GM13976 (cell line): Measurements from ENCODE around the gene CACNG4.
A peak's percentile ranks its signal among the peaks of the same experiment; 100 is the strongest.

Source experiments
- DNase-seq: peaks from one replicate; pipeline ENCODE4 v3.0.0; 2012; ENCODE audit warnings: low spot score
- in situ Hi-C: fragments of 300-500 bp; cut with MboI; formaldehyde crosslinking; loops from one replicate; pipeline ENCODE4 v1.12.0; 2022; ENCODE audit warnings: low sequenced_read_pairs, mixed read lengths, inconsistent platforms; ENCODE audit not compliant: unreplicated experiment
- TF ChIP-seq, protein P1 (sequence below): IDR thresholded peaks from 2 replicates; pipeline ENCODE4 v1.5.1; 2012; ENCODE audit warnings: borderline replicate concordance, mild to moderate bottlenecking; ENCODE audit not compliant: insufficient read depth; ENCODE audit errors: extremely low read depth, missing control alignments, control extremely low read depth

CACNG4 gene

GRCh38 chr17:66957951-66958579 is 6.4 kb upstream of the CACNG4 start:
- in situ Hi-C loops = no loop called here
- DNase-seq = no peak
- TF ChIP-seq, protein P1, sequence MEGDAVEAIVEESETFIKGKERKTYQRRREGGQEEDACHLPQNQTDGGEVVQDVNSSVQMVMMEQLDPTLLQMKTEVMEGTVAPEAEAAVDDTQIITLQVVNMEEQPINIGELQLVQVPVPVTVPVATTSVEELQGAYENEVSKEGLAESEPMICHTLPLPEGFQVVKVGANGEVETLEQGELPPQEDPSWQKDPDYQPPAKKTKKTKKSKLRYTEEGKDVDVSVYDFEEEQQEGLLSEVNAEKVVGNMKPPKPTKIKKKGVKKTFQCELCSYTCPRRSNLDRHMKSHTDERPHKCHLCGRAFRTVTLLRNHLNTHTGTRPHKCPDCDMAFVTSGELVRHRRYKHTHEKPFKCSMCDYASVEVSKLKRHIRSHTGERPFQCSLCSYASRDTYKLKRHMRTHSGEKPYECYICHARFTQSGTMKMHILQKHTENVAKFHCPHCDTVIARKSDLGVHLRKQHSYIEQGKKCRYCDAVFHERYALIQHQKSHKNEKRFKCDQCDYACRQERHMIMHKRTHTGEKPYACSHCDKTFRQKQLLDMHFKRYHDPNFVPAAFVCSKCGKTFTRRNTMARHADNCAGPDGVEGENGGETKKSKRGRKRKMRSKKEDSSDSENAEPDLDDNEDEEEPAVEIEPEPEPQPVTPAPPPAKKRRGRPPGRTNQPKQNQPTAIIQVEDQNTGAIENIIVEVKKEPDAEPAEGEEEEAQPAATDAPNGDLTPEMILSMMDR = no peak

DNA sequence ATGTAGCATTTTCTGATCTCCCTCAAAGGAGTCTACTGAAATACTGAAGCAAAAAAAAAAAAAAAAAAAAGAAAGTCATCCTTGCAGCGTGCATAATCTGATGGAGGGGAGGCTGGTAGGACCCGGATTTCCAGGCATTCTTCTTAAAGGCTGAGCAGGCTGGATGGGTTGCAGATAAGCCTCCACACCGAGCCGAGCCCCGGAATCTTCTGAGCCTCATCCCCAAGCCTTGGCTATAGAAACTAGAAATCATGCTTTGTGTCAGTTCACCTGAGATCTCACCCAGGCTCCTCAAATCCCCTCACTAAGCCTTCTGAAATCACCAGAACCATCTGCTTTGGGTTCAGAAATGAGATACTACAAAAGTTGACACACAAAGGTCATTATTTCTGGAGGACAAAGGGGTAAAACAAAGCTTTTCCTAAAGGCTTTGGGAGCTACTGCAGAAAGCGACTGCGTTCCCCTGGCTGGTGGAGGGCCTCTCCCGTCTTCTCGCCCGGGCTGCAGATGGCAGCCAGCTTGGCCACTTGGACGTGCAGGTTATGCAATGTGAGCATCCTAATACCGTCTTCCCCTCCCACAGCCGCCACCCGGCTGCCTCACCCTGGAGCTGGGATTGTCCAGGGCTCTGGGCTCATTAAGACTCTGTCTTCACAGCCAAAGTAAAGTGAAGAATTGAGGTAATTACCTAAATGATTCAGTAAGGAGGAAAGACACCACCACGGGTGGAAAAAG is 4.7 kb upstream of the CACNG4 start:
- TF ChIP-seq, protein P1 = no peak
- DNase-seq = no peak
- in situ Hi-C loops = no loop called here

- TF ChIP-seq, protein P1 = no peak
- no peak for DNase-seq
- in situ Hi-C loops = no loop called here
Observed at GRCh38 chr17:66960613-66961012, 3.9 kb upstream of the CACNG4 start.

DNA sequence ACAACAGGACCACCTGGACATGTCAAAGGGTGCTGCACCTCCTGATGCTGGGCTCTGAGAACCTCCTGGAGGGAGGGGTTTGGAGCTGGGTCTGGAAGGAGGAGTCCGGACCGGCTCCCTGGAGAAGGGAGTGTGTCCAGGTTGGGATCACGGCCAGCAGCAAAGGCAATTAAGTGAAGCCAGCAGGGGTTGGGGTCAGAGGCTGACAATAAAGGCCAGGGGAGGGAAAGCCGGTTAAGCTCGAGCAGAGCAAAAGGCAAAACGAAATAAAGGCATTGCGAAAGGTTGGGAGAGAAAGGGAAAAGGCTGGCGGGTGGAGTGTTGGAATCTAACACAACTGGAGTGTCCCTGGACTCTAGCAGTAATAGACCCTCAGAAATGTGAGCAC is 992 bp upstream of the CACNG4 start:
- DNase-seq = no peak

DNA sequence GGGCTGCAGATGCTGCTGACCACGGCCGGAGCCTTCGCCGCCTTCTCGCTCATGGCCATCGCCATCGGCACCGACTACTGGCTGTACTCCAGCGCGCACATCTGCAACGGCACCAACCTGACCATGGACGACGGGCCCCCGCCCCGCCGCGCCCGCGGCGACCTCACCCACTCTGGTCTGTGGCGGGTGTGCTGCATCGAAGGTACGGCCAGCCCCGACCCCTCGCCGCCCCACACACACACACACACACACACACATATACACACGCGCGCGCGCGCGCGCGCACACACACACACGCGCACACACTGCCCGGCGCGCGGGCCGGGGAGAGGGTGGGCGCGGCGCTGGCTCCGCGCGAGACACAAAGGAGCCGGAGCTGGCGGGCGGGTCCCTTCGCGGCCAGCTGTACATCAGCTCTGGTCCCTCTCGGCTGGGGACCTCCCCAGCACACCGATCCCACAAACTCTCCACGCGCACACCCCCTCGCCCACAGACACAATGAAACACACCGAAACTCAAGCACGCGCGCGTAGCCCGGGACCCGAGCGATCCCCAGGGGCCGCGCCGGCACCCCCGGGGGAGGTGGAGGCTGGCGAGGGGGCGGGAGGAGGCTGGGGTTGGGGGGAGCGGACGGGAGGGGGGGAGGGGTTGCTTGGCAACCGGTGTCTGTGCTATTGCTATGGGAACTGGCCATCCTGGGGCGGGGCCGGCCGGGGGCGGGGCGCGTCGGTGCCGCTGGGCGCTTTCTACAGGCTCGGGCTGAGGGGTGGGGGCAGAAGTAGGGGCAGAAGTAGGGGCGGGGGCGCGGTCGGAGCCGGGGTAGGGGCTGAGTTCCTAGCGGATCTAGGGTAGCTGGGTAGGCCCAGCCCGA is 658 bp downstream of the CACNG4 start:
- in situ Hi-C loops = no loop called here
- DNase-seq = peak; percentile 81
- TF ChIP-seq, protein P1 = no peak

More for the DNA sequence above, 992 bp upstream of the CACNG4 start:
- in situ Hi-C loops = no loop called here
- TF ChIP-seq, protein P1 = no peak

DNA sequence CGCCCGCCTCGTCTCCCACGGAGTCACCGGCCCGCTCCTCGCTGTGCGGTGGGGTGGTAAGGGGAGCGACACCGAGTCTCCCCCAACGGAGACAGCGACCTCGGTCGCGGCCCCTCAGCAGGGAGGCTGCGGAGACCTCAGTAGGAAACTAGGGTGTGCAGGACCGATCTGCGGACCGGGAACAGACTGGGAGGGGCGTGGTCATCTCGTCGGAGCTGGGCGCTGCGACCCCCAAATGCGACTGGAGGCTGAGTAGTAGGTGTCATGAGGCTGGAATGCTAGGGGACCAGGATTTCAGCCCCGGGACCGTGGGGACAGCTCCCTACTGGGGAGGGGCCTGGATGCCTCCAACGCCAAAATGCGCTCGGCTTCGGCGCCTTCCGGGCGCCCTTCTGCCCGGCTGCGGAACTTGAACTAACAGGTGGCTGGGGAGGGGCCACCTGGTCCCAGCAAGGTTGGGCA is 1.3 kb downstream of the CACNG4 start:
- TF ChIP-seq, protein P1 = no peak
- in situ Hi-C loops = no loop called here
- DNase-seq = peak; percentile 50
